Gastrocnemius medialis (tissue), 4 donors: Measurements from ENCODE around the gene POR. TPM values are rescaled to one million over a fixed set of nuclear protein-coding genes. Genes with fewer than 3 reads are reported as not detected.
A peak's percentile ranks its signal among the peaks of the same experiment; 100 is the strongest.

Source experiments
- ATAC-seq, 2 donors: fragments of 150-250 bp; one replicate each; pipeline ENCODE4 v1.9.1; 2016
- DNase-seq, 2 donors: peaks; one replicate each; pipeline ENCODE4 v3.0.0-alpha.2; 2019
- H3K27ac ChIP-seq, 4 donors: fragments of 200-600 bp; sonication (generic); 1 replicate in 1 of 4; 2 replicates in 3 of 4; pipeline ENCODE4 v1.5.1; 2016 to 2018; ENCODE audit warnings: mild to moderate bottlenecking in 2 of 4, moderate library complexity in 1 of 4
- H3K27me3 ChIP-seq, 3 donors: fragments of 200-600 bp; sonication (generic) in 2 of 3; 1 replicate in 1 of 3; 2 replicates in 2 of 3; pipeline versions ENCODE4 v1.5.1 to v1.6.0; 2016 to 2019; ENCODE audit warnings: mild to moderate bottlenecking in 1 of 3, moderate library complexity in 1 of 3
- H3K36me3 ChIP-seq, 2 donors: fragments of 200-600 bp; sonication (generic) in 1 of 2; one replicate each; pipeline ENCODE4 v1.5.1; 2017 to 2018
- H3K4me1 ChIP-seq, 2 donors: fragments of 200-600 bp; sonication (generic) in 1 of 2; one replicate each; pipeline ENCODE4 v1.5.1; 2016 to 2017; ENCODE audit warnings: mild to moderate bottlenecking in 2 of 2
- H3K4me3 ChIP-seq, 4 donors: fragments of 200-600 bp; sonication (generic) in 3 of 4; 1 replicate in 1 of 4; 2 replicates in 3 of 4; pipeline ENCODE4 v1.5.1; 2016 to 2019; ENCODE audit warnings: mild to moderate bottlenecking in 2 of 4
- H3K9me3 ChIP-seq, 3 donors: fragments of 200-600 bp; sonication (generic) in 2 of 3; 1 replicate in 1 of 3; 2 replicates in 2 of 3; pipeline ENCODE4 v1.5.1; 2016 to 2019
- POLR2A ChIP-seq, 2 donors: fragments of 450-650 bp; IDR thresholded peaks; one replicate each; pipeline ENCODE4 v1.6.1; 2017; ENCODE audit warnings: antibody characterized with exemption in 2 of 2, mild to moderate bottlenecking in 2 of 2, moderate library complexity in 2 of 2
- in situ Hi-C, 4 donors: fragments of 200-750 bp; cut with MboI; loops; one replicate each; pipeline versions ENCODE4 v1.15.0 to v1.8.0; 2017; ENCODE audit warnings: low sequenced_read_pairs in 4 of 4
- intact Hi-C: fragments of 100-400 bp; cut with DNase I; formaldehyde crosslinking; loops from one replicate; pipeline ENCODE4 v1.15.1; 2023; ENCODE audit warnings: low total_unique reads
- total RNA-seq, 4 donors: library from RNA; depleted of rRNA; stranded (reverse); fragments of >200 nt; gene quantifications; one replicate each; pipeline versions ENCODE4 v1.1.0 to v1.2.3, GENCODE V29; 2016
- TF ChIP-seq, protein P1 (sequence below), 5 experiments: fragments of 450-650 bp in 3 of 5; fragments of 200-600 bp in 2 of 5; sonication (generic) in 2 of 5; IDR thresholded peaks in 4 of 5; conservative IDR thresholded peaks in 1 of 5; 1 replicate in 4 of 5; 2 replicates in 1 of 5; pipeline ENCODE4 v1.5.1; 2016 to 2019; ENCODE audit warnings: antibody characterized with exemption in 5 of 5, mild to moderate bottlenecking in 3 of 5, moderate library complexity in 3 of 5

POR gene
- total RNA-seq, 4 donors from 2014 or later: 85.7 to 218 (median 115) TPM

DNA sequence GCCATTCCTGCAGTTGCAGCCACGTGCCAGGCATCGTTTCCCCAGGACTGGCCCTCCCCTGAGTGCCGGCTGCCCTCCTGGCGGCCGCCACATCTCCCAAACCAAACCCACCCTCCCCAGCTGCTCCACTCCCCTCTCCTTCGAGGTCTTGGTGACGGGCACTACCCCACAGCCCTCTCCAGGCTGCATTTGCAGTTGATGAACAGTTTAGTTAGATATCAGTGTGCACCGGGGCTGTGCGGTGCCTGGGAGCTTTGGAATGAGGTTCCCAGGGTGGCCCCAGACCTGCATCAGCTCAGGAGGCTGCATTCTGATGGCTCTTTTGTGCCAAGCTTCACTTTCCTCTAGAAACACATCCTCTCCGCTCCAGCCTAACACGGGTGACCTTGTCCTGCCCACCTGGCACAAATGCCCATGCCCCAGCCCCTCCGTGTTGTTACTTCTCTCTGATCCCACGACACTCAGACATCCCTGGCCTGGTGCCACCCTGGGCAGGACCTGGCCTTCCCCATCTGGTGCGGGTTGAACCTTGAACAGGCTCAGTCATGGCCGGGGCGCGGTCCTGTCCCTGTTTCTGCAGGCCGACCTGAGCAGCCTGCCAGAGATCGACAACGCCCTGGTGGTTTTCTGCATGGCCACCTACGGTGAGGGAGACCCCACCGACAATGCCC, 64.9 kb downstream of the POR start:
- in situ Hi-C loops: no loop called here
- H3K4me1 ChIP-seq: peaks cover 12 to 19% of the 10 kb centered on the region in 2 donors
- no peak for ATAC-seq
- no peak overlapping the region for H3K4me3 ChIP-seq
- peak overlapping the region; percentile 29 to 44 (median 32) for H3K27ac ChIP-seq
- H3K9me3 ChIP-seq: no peaks in the 10 kb centered on the region
- peak in 1 of 2 donors; percentile 22 for DNase-seq
- no peaks in the 10 kb centered on the region for H3K27me3 ChIP-seq
- TF ChIP-seq, protein P1, sequence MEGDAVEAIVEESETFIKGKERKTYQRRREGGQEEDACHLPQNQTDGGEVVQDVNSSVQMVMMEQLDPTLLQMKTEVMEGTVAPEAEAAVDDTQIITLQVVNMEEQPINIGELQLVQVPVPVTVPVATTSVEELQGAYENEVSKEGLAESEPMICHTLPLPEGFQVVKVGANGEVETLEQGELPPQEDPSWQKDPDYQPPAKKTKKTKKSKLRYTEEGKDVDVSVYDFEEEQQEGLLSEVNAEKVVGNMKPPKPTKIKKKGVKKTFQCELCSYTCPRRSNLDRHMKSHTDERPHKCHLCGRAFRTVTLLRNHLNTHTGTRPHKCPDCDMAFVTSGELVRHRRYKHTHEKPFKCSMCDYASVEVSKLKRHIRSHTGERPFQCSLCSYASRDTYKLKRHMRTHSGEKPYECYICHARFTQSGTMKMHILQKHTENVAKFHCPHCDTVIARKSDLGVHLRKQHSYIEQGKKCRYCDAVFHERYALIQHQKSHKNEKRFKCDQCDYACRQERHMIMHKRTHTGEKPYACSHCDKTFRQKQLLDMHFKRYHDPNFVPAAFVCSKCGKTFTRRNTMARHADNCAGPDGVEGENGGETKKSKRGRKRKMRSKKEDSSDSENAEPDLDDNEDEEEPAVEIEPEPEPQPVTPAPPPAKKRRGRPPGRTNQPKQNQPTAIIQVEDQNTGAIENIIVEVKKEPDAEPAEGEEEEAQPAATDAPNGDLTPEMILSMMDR (IDR thresholded peaks at IDR 0.05 in 4 of 5, conservative IDR thresholded peaks at IDR 0.05 in 1 of 5): no peak
- no peak for TF ChIP-seq POLR2A (IDR thresholded peaks at IDR 0.05)
- peaks cover 0 to 57% of the 10 kb centered on the region in 2 donors for H3K36me3 ChIP-seq
- intact Hi-C loops: no loop called here

DNA sequence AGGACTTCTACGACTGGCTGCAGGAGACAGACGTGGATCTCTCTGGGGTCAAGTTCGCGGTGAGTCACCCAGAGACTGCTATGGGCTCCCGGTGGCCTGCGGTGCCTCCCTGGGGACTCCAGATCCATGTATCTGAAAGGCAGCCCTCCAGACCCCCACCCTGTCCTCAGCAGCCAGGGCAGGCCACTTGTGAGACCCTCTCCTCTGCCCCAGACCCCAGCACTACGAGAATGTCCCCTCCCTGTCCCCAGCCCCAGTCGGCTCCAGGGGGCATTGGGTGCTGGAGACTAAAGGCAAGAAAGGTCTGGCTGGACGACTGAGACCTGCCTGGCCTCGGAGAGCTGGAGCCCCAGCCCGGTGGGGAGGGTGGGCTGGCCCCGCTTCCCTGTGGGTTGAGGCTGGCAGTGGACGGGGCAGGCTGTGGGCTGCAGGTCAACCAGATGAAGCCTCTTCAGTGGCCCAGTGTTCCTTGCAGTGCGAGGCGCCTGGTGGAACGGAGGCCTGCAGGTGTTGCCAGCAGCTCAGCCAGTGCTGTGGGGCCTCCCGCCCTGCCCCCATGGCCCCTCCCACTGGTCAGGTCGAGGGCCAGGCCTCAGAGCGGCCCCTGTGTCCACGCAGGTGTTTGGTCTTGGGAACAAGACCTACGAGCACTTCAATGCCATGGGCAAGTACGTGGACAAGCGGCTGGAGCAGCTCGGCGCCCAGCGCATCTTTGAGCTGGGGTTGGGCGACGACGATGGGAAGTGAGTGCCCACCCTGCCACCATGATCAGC, 65.7 kb downstream of the POR start:
- no peak overlapping the region for H3K4me3 ChIP-seq
- H3K9me3 ChIP-seq: no peaks in the 10 kb centered on the region
- H3K36me3 ChIP-seq: peaks cover 0 to 65% of the 10 kb centered on the region in 2 donors
- DNase-seq (no peak), ATAC-seq (no peak)
- peaks cover 12 to 13% of the 10 kb centered on the region in 2 donors for H3K4me1 ChIP-seq
- H3K27me3 ChIP-seq: no peaks in the 10 kb centered on the region
- no peak for TF ChIP-seq POLR2A (IDR thresholded peaks at IDR 0.05)
- TF ChIP-seq, protein P1 (IDR thresholded peaks at IDR 0.05 in 4 of 5, conservative IDR thresholded peaks at IDR 0.05 in 1 of 5): no peak
- H3K27ac ChIP-seq: peak overlapping the region in 3 of 4 donors; percentile 23 to 44 (median 31)
- intact Hi-C loops (no loop called here), in situ Hi-C loops (no loop called here)

DNA sequence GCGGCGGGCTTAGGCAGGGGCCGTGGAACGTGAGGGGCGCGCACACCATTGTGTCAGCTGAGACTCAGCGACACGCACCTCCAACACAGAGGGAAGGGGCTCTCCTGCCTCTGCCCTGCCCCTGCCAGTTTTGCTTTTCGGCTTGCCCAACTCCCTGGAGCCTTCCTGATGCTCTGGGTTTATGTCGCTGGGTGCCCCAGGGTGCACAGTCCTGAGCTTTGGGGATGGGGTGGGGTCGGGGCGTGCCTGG, 66.2 kb downstream of the POR start:
- ATAC-seq: no peak

DNA sequence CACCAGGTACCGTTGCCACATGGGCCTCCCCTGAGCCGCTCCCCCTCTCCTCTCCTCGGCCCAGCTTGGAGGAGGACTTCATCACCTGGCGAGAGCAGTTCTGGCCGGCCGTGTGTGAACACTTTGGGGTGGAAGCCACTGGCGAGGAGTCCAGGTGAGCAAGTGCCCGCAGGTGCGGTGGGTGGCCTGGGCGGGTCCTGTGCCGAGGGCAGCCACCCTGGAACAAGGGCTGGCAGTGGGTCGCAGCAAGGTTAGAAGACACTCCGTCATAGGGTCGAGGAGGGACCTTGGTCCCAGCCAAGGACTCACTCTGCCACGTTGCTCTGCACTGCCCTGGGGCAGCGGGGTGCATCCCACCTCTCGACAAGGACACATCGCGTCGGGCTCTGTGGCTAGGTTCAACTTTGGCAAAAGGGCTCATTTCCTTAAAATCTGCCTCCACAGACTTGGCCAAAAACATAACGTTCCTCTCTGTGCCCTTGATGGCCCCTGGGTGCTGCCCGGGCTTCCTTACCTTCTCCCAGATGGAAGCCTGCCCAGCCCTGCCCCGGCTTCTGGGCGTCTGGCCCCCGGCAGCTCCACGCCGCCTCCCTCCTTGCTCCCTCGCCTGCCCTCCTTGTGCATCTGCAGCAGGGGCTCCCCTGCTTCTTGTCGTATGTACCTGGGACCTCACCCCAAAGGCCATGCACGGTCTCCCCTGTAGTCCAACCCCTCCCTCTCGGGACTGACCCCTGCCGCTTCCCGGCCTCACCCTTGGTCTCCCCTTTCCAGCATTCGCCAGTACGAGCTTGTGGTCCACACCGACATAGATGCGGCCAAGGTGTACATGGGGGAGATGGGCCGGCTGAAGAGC, 66.7 kb downstream of the POR start:
- DNase-seq: no peak
- TF ChIP-seq, protein P1 (IDR thresholded peaks at IDR 0.05 in 4 of 5, conservative IDR thresholded peaks at IDR 0.05 in 1 of 5): no peak
- no peak for TF ChIP-seq POLR2A (IDR thresholded peaks at IDR 0.05)
- Histone ChIP-seq H3K27me3 (no peaks in the 10 kb centered on the region), H3K4me1 (peaks cover 12% of the 10 kb centered on the region in 2 donors), H3K36me3 (peaks cover 0 to 75% of the 10 kb centered on the region in 2 donors), H3K27ac (peak overlapping the region in 1 of 4 donors; percentile 39), H3K9me3 (no peaks in the 10 kb centered on the region), H3K4me3 (no peak overlapping the region)
- in situ Hi-C loops: no loop called here
- no peak for ATAC-seq
- intact Hi-C loops: no loop called here

More for the DNA sequence above, 66.2 kb downstream of the POR start:
- TF ChIP-seq POLR2A (IDR thresholded peaks at IDR 0.05): no peak
- TF ChIP-seq, protein P1 (IDR thresholded peaks at IDR 0.05 in 4 of 5, conservative IDR thresholded peaks at IDR 0.05 in 1 of 5): no peak
- Histone ChIP-seq H3K27ac (no peak overlapping the region), H3K36me3 (peaks cover 0 to 70% of the 10 kb centered on the region in 2 donors), H3K4me3 (no peak overlapping the region), H3K9me3 (no peaks in the 10 kb centered on the region), H3K4me1 (peaks cover 12% of the 10 kb centered on the region in 2 donors), H3K27me3 (no peaks in the 10 kb centered on the region)
- intact Hi-C loops: no loop called here
- in situ Hi-C loops: no loop called here
- no peak for DNase-seq
